ENCODE measurements around the gene NKTR.

The NKTR gene

DNA sequence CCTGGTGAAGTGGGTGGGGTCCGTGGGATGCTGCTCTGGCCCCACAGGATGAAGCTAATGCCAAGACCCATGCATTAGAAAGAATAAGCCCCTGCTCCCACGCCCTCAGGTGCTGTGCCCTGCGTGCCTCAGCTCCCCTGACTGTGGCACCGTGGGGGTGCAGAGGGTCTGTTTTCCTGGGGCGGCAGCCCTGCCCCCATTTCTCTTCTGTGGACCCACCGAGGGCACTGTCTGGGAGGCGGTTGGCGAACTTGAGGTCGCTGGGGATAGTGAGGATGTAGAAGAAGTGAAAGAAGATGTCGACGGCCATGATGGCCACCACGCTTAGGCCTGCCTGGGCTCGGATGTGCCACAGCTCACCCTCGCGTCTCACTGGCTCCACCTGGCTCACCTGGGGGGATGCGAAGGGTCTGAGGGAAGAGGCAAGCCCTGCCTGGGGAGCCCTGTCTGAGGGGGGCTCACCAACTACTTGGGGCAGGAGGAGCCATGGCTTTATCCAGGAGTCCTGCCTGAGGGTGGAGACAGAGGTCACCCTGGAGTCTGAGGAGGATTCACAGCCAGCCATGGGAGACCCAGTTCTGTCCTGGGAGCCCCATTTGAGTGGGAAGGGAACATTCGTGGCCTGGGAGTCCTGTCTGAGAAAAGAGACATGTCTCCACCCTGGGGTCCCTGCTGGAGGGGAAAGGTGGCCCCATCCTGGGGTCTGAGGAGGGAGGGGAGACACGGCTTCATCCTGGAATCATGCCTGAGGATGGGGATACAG lies 97.0 kb downstream of the NKTR start:
- no peak for DNase-seq
